GM12873 (cell line): ENCODE data around the gene ARHGDIB.
A peak's percentile ranks its signal among the peaks of the same experiment; 100 is the strongest.

Source experiments
- TF ChIP-seq, protein P1 (sequence below): IDR thresholded peaks from 2 replicates; pipeline ENCODE4 v1.5.1; 2012; ENCODE audit warnings: low read depth, mild to moderate bottlenecking, moderate library complexity, low read length, control low read depth; ENCODE audit not compliant: insufficient read depth; ENCODE audit errors: missing control alignments

The ARHGDIB gene

DNA sequence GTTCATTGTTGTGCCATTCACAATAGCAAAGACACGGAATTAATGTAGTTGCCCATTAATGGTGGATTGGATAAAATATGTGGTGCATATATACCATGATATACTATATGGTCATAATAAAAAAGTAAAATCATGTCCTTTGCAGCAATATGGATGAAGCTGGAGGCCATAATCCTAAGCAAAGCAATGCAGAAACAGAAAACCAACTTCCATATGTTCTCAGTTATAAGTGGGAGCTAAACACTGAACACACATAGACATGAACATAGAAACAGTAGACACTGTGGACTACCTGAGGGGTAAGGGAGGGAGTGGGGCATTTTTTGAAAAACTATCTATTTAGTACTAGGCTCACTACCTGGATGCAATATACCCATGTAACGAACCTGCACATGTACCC is 20.0 kb downstream of the ARHGDIB start:
- TF ChIP-seq, protein P1, sequence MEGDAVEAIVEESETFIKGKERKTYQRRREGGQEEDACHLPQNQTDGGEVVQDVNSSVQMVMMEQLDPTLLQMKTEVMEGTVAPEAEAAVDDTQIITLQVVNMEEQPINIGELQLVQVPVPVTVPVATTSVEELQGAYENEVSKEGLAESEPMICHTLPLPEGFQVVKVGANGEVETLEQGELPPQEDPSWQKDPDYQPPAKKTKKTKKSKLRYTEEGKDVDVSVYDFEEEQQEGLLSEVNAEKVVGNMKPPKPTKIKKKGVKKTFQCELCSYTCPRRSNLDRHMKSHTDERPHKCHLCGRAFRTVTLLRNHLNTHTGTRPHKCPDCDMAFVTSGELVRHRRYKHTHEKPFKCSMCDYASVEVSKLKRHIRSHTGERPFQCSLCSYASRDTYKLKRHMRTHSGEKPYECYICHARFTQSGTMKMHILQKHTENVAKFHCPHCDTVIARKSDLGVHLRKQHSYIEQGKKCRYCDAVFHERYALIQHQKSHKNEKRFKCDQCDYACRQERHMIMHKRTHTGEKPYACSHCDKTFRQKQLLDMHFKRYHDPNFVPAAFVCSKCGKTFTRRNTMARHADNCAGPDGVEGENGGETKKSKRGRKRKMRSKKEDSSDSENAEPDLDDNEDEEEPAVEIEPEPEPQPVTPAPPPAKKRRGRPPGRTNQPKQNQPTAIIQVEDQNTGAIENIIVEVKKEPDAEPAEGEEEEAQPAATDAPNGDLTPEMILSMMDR, result no peak

DNA sequence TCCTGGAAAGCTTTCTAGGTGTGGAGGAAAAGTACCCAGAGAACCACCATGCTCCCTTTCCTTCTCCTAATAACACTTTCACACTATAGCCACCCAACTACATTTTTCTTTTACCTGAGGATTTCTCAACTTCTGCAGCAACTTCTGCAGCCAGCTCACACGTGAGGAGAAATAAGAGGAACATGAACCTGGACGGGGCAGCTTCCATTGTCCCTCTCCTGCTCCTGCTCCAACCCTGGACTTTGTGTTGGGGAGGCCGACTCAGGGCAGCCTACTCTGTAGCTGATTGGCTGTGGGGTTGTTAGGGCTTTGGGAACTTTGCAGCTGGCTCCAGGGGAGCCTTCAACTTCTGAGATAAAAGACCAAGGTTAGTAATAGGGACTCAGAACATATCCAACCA is 23.1 kb downstream of the ARHGDIB start, which contains the start of gene ERP27:
TSS of gene ERP27 (minus strand) at position 237 of the 400 bp plus-strand sequence. CDS start at position 208, 29 bp downstream.
- TF ChIP-seq, protein P1, result no peak

DNA sequence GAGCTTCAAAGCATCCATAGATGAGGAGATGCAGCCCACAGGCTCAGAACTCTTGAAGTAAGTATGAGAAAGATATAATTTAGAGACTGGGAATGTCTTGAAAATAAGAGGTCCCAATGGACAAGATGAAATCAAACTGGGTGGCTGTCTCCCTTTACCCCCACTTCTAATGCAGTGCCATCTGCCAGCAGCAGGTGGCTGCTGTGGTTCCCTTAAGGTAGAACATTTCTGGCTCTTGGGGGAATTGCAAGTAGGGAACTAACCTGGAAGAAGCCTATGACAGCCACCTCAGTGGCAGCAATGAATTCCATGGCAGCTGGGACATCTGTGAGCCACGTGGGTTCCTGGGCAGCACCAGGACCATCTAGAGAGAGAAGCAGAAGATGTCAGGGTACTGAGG is 23.7 kb downstream of the ARHGDIB start:
- TF ChIP-seq, protein P1, result peak; percentile 60

DNA sequence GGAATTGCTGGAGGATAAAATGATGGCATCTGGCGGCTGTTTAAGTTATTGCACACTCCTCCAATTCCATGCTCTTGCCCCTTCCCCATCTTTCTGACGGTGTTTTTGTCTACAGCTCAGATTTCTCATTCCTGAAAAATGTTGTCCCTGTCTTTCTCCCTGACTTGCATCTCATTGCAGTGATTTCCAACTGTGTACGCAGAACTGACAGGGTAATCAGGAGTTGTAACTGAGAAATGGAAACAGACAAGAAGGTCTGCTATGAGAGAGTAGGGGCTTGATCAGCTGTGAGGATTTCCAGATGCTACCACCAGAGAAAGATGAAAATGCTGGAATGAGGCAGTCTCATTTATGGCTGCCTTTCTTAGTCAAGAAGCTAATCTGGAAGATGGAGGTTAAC is 24.4 kb downstream of the ARHGDIB start:
- TF ChIP-seq, protein P1, result no peak

DNA sequence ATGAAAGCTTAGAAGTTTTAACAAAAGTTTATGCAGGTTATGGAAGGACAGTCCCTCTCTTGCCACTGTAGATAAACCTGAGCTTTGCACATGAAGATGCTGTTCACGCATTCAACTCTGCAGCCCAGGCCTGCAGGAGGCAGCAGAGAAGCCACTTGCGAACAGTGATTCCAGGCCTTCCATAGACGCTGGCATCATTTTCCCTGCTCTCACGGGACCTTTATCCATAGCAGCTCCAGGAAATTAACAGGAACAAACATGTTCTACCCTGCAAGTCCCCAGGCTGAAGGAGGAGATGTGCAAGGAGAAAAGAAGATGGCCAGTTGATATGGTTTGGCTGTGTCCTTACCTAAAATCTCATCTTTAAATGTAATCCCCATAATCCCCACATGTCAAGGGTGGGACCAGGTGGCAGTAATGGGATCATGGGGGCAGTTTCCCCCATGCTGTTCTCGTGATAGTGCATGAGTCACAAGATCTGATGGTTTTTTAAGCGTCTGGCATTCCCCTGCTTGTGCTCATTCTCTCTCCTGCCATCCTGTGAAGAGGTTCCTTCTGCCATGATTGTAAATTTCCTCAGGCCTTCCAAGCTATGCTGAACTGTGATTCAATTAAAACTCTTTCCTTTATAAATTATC is 25.1 kb downstream of the ARHGDIB start:
- TF ChIP-seq, protein P1, result peak; percentile 41

DNA sequence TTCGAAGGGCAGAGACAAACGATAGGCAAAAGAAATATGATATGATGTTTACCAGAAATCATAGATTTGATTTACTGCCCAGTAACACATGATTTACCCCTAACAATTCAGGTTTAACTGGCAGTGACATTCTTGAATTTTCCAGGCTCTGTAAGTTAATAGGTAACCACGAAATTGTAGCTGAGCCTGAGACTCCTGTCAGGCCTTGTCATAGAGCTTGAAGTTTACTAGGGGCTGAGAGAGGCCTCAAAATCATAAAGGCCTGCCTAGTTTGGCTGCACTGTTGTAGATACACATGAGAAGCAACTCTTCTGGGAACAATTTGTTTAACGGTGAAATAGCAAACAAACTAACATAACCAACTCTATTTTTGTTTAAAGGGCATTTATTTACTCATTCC is 26.4 kb downstream of the ARHGDIB start:
- TF ChIP-seq, protein P1, result no peak

DNA sequence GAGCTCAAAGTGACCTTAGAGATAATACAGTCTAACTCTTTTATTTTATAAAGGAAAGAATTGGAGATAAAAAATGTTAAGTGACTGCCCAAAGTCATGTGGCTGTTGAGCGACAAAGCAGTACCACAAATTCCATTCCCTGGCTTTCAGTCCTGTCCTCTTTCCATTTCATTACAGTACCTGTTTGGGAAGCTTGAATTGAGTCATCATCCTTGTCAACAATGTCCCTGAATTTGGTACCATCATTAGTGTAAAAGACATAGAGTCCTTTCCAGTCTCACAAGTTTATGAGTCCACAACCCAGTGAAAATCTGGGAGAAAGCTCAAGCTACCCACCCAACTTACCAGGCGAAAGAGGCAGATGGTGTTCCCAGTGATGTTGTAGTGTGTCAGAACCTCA is 26.9 kb downstream of the ARHGDIB start:
- TF ChIP-seq, protein P1, result no peak
